H1 (cell line): Measurements from ENCODE around the gene KMT2A. TPM values are rescaled to one million over a fixed set of nuclear protein-coding genes. Genes with fewer than 3 reads are reported as not detected.

Experiments
- CTCF ChIA-PET: fragments of 300-600 bp; sonication (Branson Sonifier 250); formaldehyde crosslinking; loops from one replicate; lab custom pipeline; 2021; ENCODE audit not compliant: partially characterized antibody; lab: Charles Lee
- POLR2A ChIA-PET: fragments of 300-600 bp; sonication (Branson Sonifier 250); formaldehyde crosslinking; loops from one replicate; lab custom pipeline; 2021; ENCODE audit warnings: inconsistent platforms; ENCODE audit not compliant: partially characterized antibody; lab: Charles Lee
- DNase-seq, 2 experiments: peaks; one replicate each; pipeline versions ENCODE4 v3.0.0 to v3.0.0-alpha.2; 2010 to 2022; ENCODE audit warnings: low spot score in 2 of 2, low read depth in 1 of 2, mixed read lengths in 1 of 2
- FAIRE-seq: peaks from 2 replicates; lab custom pipeline; 2011; peaks lifted over from hg19 to GRCh38; lab: Jason Lieb, UNC
- H2AFZ ChIP-seq: 2 replicates; pipeline ENCODE4 v1.8.1; 2012; ENCODE audit warnings: low read length, inconsistent platforms
- H2AK5ac ChIP-seq: 2 replicates; pipeline ENCODE4 v1.6.1; 2013; ENCODE audit warnings: low read depth, low read length
- H2BK120ac ChIP-seq: replicated peaks from 2 replicates; pipeline ENCODE3; 2013; ENCODE audit warnings: low read depth, low read length, inconsistent platforms
- H2BK12ac ChIP-seq: 2 replicates; pipeline ENCODE4 v1.6.1; 2013; ENCODE audit warnings: low read depth, low read length
- H2BK15ac ChIP-seq: 2 replicates; pipeline ENCODE4 v1.6.1; 2013; ENCODE audit warnings: low read length
- H2BK20ac ChIP-seq: 2 replicates; pipeline ENCODE4 v1.6.1; 2013; ENCODE audit warnings: low read length
- H2BK5ac ChIP-seq: 2 replicates; pipeline ENCODE4 v1.6.1; 2013; ENCODE audit warnings: low read depth, low read length
- H3K14ac ChIP-seq: 2 replicates; pipeline ENCODE4 v1.6.1; 2013; ENCODE audit warnings: inconsistent platforms; ENCODE audit not compliant: insufficient read length
- H3K18ac ChIP-seq: 2 replicates; pipeline ENCODE4 v1.6.1; 2013; ENCODE audit warnings: low read length; ENCODE audit errors: extremely low read depth
- H3K23ac ChIP-seq: 2 replicates; pipeline ENCODE4 v1.6.1; 2013; ENCODE audit warnings: inconsistent platforms; ENCODE audit not compliant: insufficient read length
- H3K23me2 ChIP-seq: 2 replicates; pipeline ENCODE4 v1.6.1; 2013; ENCODE audit warnings: low read depth, low read length
- H3K27ac ChIP-seq: 2 replicates; pipeline ENCODE4 v1.6.1; 2011; ENCODE audit warnings: low read depth, low read length, inconsistent platforms
- H3K27me3 ChIP-seq, 4 experiments: replicated peaks in 1 of 4; 1 replicate in 1 of 4; 2 replicates in 3 of 4; pipeline versions ENCODE4 v1.6.1 to v1.8.1; 2011 to 2013; ENCODE audit warnings: low read length in 3 of 4, mild to moderate bottlenecking in 3 of 4, inconsistent platforms in 2 of 4, mixed read lengths in 2 of 4, moderate library complexity in 1 of 4; ENCODE audit not compliant: control insufficient read depth in 3 of 4, insufficient read depth in 3 of 4; ENCODE audit errors: extremely low read depth in 1 of 4
- H3K36me3 ChIP-seq, 4 experiments: 2 replicates each; pipeline versions ENCODE4 v1.6.1 to v1.8.1; 2011 to 2013; ENCODE audit warnings: mild to moderate bottlenecking in 4 of 4, low read length in 3 of 4, moderate library complexity in 2 of 4, control low read depth in 1 of 4, inconsistent platforms in 1 of 4; ENCODE audit not compliant: insufficient read depth in 4 of 4, control insufficient read depth in 2 of 4
- H3K4ac ChIP-seq: replicated peaks from 2 replicates; pipeline ENCODE3; 2013; ENCODE audit warnings: low read length, low read depth, mixed read lengths, inconsistent platforms; ENCODE audit not compliant: insufficient read length
- H3K4me1 ChIP-seq, 4 experiments: replicated peaks in 1 of 4; 1 replicate in 1 of 4; 2 replicates in 3 of 4; pipeline versions ENCODE4 v1.6.1 to v1.8.1; 2011 to 2013; ENCODE audit warnings: low read length in 3 of 4, inconsistent platforms in 2 of 4, mixed read lengths in 1 of 4; ENCODE audit not compliant: insufficient read depth in 4 of 4, control insufficient read depth in 3 of 4
- H3K4me2 ChIP-seq, 2 experiments: 2 replicates each; pipeline versions ENCODE4 v1.6.1 to v1.8.1; 2011 to 2013; ENCODE audit warnings: low read depth in 2 of 2, low read length in 2 of 2, control low read depth in 1 of 2, inconsistent platforms in 1 of 2, mild to moderate bottlenecking in 1 of 2; ENCODE audit not compliant: insufficient read depth in 1 of 2
- H3K4me3 ChIP-seq, 4 experiments: fragments of 200-600, 300-600 bp in 1 of 4; sonication (generic), shearing (Covaris generic), sonication (Bioruptor Twin) in 1 of 4; 2 replicates each; pipeline versions ENCODE4 v1.5.1 to v1.8.1; 2011 to 2016; ENCODE audit warnings: low read length in 4 of 4, low read depth in 3 of 4, control low read depth in 2 of 4, inconsistent platforms in 2 of 4, mild to moderate bottlenecking in 2 of 4, mixed read lengths in 1 of 4, moderate library complexity in 1 of 4; ENCODE audit not compliant: insufficient read depth in 2 of 4; ENCODE audit errors: extremely low read depth in 1 of 4
- H3K56ac ChIP-seq: replicated peaks from 2 replicates; pipeline ENCODE3; 2013; ENCODE audit warnings: low read depth, mild to moderate bottlenecking, mixed read lengths, low read length, inconsistent platforms; ENCODE audit not compliant: insufficient read length
- H3K79me1 ChIP-seq: 2 replicates; pipeline ENCODE4 v1.6.1; 2013; ENCODE audit warnings: low read depth, low read length, control low read depth
- H3K79me2 ChIP-seq, 2 experiments: 2 replicates each; pipeline versions ENCODE4 v1.6.1 to v1.8.1; 2012 to 2013; ENCODE audit warnings: low read length in 2 of 2, mild to moderate bottlenecking in 2 of 2, inconsistent platforms in 1 of 2; ENCODE audit not compliant: insufficient read depth in 2 of 2, control insufficient read depth in 1 of 2
- H3K9ac ChIP-seq, 4 experiments: replicated peaks in 1 of 4; 1 replicate in 1 of 4; 2 replicates in 3 of 4; pipeline versions ENCODE4 v1.6.1 to v1.8.1; 2011 to 2013; ENCODE audit warnings: low read depth in 3 of 4, low read length in 3 of 4, control low read depth in 2 of 4, mild to moderate bottlenecking in 2 of 4, moderate library complexity in 2 of 4, inconsistent platforms in 1 of 4; ENCODE audit errors: extremely low read depth in 1 of 4
- H3K9me3 ChIP-seq, 2 experiments: 2 replicates each; pipeline versions ENCODE4 v1.6.1 to v1.8.1; 2012 to 2013; ENCODE audit warnings: mild to moderate bottlenecking in 2 of 2, moderate library complexity in 2 of 2, control low read depth in 1 of 2, inconsistent platforms in 1 of 2, low read depth in 1 of 2, low read length in 1 of 2, mixed read lengths in 1 of 2; ENCODE audit not compliant: insufficient read depth in 2 of 2
- H4K20me1 ChIP-seq, 2 experiments: replicated peaks in 1 of 2; 2 replicates each; pipeline versions ENCODE3 to v1.8.1; 2011 to 2013; ENCODE audit warnings: inconsistent platforms in 2 of 2, low read length in 2 of 2, mild to moderate bottlenecking in 1 of 2; ENCODE audit not compliant: insufficient read depth in 2 of 2, control insufficient read depth in 1 of 2
- H4K5ac ChIP-seq: 2 replicates; pipeline ENCODE4 v1.6.1; 2013; ENCODE audit warnings: low read length, low read depth, mixed read lengths, inconsistent platforms; ENCODE audit not compliant: insufficient read length
- H4K8ac ChIP-seq: 2 replicates; pipeline ENCODE4 v1.8.0; 2013; ENCODE audit warnings: mild to moderate bottlenecking, moderate library complexity, low read length, inconsistent platforms; ENCODE audit not compliant: insufficient read depth; ENCODE audit errors: extremely low read depth
- H4K91ac ChIP-seq: replicated peaks from 2 replicates; pipeline ENCODE3; 2013; ENCODE audit warnings: low read length, mixed read lengths, inconsistent platforms; ENCODE audit not compliant: insufficient read length
- BRCA1 ChIP-seq: IDR thresholded peaks from 2 replicates; pipeline ENCODE4 v1.6.1; 2012; ENCODE audit warnings: low read depth, low read length, improper control_type of control experiment
- CHD1 ChIP-seq: IDR thresholded peaks from 2 replicates; pipeline ENCODE4 v1.6.1; 2012; ENCODE audit warnings: low read depth, low read length, improper control_type of control experiment
- POLR2A ChIP-seq, 2 experiments: IDR thresholded peaks; 1 replicate in 1 of 2; 2 replicates in 1 of 2; pipeline ENCODE4 v1.6.1; 2011; ENCODE audit warnings: low read depth in 2 of 2, low read length in 2 of 2, mild to moderate bottlenecking in 2 of 2; ENCODE audit errors: control extremely low read depth in 1 of 2
- POLR2AphosphoS5 ChIP-seq: IDR thresholded peaks from 2 replicates; pipeline ENCODE4 v1.6.1; 2011; ENCODE audit warnings: low read depth, low read length
- WGBS, 2 experiments: shearing (Covaris generic) in 1 of 2; methylation state at CpG; one replicate each; pipeline versions ENCODE4 v1.1.6 to v1.1.7; 2013 to 2015; ENCODE audit warnings: low lambda C conversion rate in 2 of 2, mixed read lengths in 2 of 2, inconsistent platforms in 1 of 2, low coverage in 1 of 2, missing lambda C conversion rate in 1 of 2; ENCODE audit not compliant: insufficient replicate concordance in 2 of 2, insufficient coverage in 1 of 2, insufficient read length in 1 of 2; ENCODE audit errors: extremely low coverage in 1 of 2, missing lambda C conversion rate in 1 of 2; 5-methylcytosine and 5-hydroxymethylcytosine counted together
- polyA plus RNA-seq, 7 experiments: library from polyadenylated mRNA; depleted of rRNA in 3 of 7; stranded (reverse) in 5 of 7; unstranded in 2 of 7; fragments of >200 nt in 5 of 7; fragments of 200-250 nt in 2 of 7; gene quantifications; 1 replicate in 5 of 7; 2 replicates in 1 of 7; 4 replicates in 1 of 7; pipeline versions ENCODE4 v1.2.1 to v1.2.3, GENCODE V29; 2011 to 2013; ENCODE audit warnings: missing spikeins in 2 of 7, mixed read lengths in 2 of 7
- total RNA-seq: library from RNA; stranded (reverse); fragmentation: NEBNext Ultra II Directional; extraction: Animal tissue kit (Norgen Biotek cat#: 25700); gene quantifications from 2 replicates; pipeline ENCODE4 v1.2.1, GENCODE V29; 2021

The KMT2A gene
- total and polyA plus RNA-seq, 2 of the 8 experiments (the other 6 are each of a cell fraction or from before 2014, with no cell fraction given), result 35.9 to 62.1 TPM

DNA sequence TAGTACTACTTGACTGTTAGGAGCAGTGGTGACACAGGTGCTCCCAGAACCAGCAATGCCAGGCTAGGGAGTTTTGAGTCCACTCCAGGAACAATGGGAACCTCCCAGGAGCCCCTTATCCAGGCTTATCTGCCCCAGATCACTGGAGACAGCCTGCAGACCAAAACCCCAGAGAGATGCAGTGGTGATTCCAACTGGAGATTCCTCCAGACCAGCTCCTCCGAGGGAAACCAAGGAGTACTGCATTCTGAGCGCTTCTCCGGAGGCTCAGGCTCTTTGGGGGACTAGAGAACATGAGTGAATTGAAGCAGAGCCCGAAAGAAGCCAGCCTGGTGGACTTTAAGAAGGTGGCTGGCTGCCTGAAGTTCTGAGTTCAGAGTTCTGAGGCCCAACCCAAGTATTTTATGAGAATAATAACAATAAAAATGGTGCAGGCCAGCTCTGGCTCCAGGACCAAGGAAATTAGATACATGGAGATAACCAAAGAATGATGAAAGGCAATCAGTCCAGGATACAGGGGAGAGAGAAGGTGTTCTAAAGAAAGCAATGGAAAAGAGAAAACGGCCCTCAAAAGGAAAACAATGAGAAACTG is 93.4 kb downstream of the KMT2A start:
- Histone ChIP-seq H3K23ac (no peak overlapping the region), H3K4me1 (peaks cover 0 to 14% (median 8%) of the 10 kb centered on the region in 4 experiments; a peak in 5 of 7 replicates), H2BK20ac (no peak overlapping the region), H3K4ac (no peak overlapping the region), H4K5ac (no peak overlapping the region), H4K8ac (no peak overlapping the region), H2BK120ac (no peak overlapping the region), H3K36me3 (peaks cover 0 to 6% (median 1%) of the 10 kb centered on the region in 4 experiments; a peak in 2 of 8 replicates), H2BK5ac (no peak overlapping the region), H3K9me3 (no peaks in the 10 kb centered on the region), H3K14ac (no peak overlapping the region), H2AFZ (no peak overlapping the region), H2BK15ac (no peak overlapping the region), H3K79me1 (peaks cover 5% of the 10 kb centered on the region; the same call in 1 of the 2 replicates), H2BK12ac (no peak overlapping the region), H3K18ac (no peak overlapping the region), H2AK5ac (no peak overlapping the region), H3K56ac (no peak overlapping the region), H3K23me2 (peaks cover 8% of the 10 kb centered on the region), H3K27ac (no peak overlapping the region), H3K27me3 (no peaks in the 10 kb centered on the region; a peak in 2 of 7 replicates), H3K79me2 (no peaks in the 10 kb centered on the region), H4K91ac (no peak overlapping the region), H3K4me2 (peak overlapping the region; percentile 72 to 97; a peak in 3 of 4 replicates), H3K4me3 (peak overlapping the region; percentile 83 to 95 (median 94); a peak in 7 of 8 replicates), H4K20me1 (no peaks in the 10 kb centered on the region), H3K9ac (no peak overlapping the region)
- CTCF ChIA-PET, result interaction anchor here (0.6 to 1.4 kb wide), 4 partner anchors 8 to 1313 kb away, joined by 3 to 4 read pairs (median 3); no protein-coding TSS in a partner anchor
- TF ChIP-seq CHD1 (no peak), BRCA1 (no peak), POLR2A (IDR thresholded peaks at IDR 0.05; ENCODE audit: control extremely low read depth in 1 of 2, low read depth in 2 of 2, low read length in 2 of 2) (no peak), POLR2AphosphoS5 (0 out of 2 replicates have a peak, but pooled peaks have one; percentile 38)
- WGBS, 2 experiments, result 81% methylated on average over 5 of the region's 5 CpGs; no CpG with 5 or more reads in 1 of the 2 experiments
- peak in 1 of 2 experiments; percentile 51 for DNase-seq
- POLR2A ChIA-PET, result interaction anchor here (1.2 to 2.1 kb wide), 4 partner anchors 10 to 114 kb away, joined by 3 to 7 read pairs (median 4); partner anchors contain the start of gene ARCN1
- FAIRE-seq, result no peak
